Colonic mucosa (tissue), 4 donors: Measurements from ENCODE around the gene PRICKLE2. TPM values are rescaled to one million over a fixed set of nuclear protein-coding genes. Genes with fewer than 3 reads are reported as not detected.

ENCODE experiments used
- DNase-seq: peaks from one replicate; pipeline ENCODE4 v3.0.0-alpha.2; 2020
- H3K27ac ChIP-seq: fragments of 200-600 bp; one replicate; pipeline ENCODE4 v1.8.0; 2021
- H3K27me3 ChIP-seq: fragments of 200-600 bp; one replicate; pipeline ENCODE4 v1.8.0; 2021
- H3K36me3 ChIP-seq: fragments of 200-600 bp; one replicate; pipeline ENCODE4 v1.8.0; 2021
- H3K4me1 ChIP-seq: fragments of 200-600 bp; one replicate; pipeline ENCODE4 v1.8.0; 2021; ENCODE audit warnings: mild to moderate bottlenecking
- H3K4me3 ChIP-seq: fragments of 200-600 bp; one replicate; pipeline ENCODE4 v1.8.0; 2021
- H3K9ac ChIP-seq, 2 donors: one replicate each; pipeline ENCODE4 v1.7.0; 2013; ENCODE audit warnings: control low read depth in 2 of 2, low read depth in 2 of 2, low read length in 2 of 2
- H3K9me3 ChIP-seq: fragments of 200-600 bp; one replicate; pipeline ENCODE4 v1.8.0; 2021
- intact Hi-C: fragments of 100-400 bp; cut with DNase I; formaldehyde crosslinking; loops from one replicate; pipeline ENCODE4 v1.14.1; 2022
- total RNA-seq, 2 donors: library from RNA; stranded (reverse); fragmentation: NEBNext Ultra II Directional in 1 of 2; extraction: Animal tissue kit (Norgen Biotek cat#: 25700) in 1 of 2; gene quantifications; one replicate each; pipeline ENCODE4 v1.2.1, GENCODE V29; 2021
- TF ChIP-seq, protein P1 (sequence below): fragments of 200-600 bp; IDR thresholded peaks from one replicate; pipeline ENCODE4 v1.8.0; 2022; ENCODE audit warnings: antibody characterized with exemption, mild to moderate bottlenecking
- donor health status: healthy.
- donor health status: DM: no; HTN: no; CAD: no.
- donor health status: DM: no; HTN: no; CAD: no.

Gene PRICKLE2, protein sequence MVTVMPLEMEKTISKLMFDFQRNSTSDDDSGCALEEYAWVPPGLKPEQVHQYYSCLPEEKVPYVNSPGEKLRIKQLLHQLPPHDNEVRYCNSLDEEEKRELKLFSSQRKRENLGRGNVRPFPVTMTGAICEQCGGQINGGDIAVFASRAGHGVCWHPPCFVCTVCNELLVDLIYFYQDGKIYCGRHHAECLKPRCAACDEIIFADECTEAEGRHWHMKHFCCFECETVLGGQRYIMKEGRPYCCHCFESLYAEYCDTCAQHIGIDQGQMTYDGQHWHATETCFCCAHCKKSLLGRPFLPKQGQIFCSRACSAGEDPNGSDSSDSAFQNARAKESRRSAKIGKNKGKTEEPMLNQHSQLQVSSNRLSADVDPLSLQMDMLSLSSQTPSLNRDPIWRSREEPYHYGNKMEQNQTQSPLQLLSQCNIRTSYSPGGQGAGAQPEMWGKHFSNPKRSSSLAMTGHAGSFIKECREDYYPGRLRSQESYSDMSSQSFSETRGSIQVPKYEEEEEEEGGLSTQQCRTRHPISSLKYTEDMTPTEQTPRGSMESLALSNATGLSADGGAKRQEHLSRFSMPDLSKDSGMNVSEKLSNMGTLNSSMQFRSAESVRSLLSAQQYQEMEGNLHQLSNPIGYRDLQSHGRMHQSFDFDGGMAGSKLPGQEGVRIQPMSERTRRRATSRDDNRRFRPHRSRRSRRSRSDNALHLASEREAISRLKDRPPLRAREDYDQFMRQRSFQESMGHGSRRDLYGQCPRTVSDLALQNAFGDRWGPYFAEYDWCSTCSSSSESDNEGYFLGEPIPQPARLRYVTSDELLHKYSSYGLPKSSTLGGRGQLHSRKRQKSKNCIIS
- 1 to 10 TPM; 4.4 to 7.6 TPM for total RNA-seq

DNA sequence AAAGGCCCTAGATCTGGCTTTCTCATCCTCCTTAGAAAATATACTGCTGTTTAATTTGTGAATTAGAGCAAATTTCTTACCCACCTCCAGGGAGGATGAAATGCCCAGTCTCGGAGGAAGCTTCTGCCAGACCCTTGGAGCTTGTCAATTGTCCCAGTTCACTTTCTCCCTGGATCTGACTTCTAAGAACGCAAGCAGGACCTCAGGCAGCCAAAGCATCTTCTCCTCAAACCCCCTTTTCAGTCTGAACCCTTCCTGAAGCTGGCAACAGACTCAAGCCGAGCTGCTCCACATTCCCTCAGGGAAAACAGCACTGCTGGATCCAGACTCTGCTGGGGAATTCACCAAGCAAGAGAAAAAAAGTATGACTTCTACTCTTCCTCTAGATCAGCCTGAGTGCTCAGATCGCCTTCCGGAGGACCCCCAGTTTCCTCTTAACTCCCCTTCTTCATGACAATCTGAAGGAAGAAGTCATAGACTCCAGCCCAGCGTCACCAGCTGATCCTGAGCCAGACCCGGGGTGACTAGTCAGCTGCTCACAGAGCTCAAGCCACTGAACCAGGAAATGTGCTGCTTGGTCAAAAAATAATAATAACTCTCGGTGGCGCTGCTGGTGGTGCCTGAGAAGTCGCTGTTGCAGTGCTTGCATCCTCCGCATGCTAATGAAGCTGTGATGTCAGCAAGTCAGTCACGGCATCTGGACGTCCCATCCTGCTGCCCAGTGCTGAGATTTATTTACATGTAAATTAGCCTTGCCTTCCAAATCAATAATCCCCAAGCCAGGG, at the start of gene PRICKLE2:
Gene PRICKLE2, minus strand, starts transcription at position 641 of the 785 bp plus-strand sequence. CDS start 26,539 bp downstream, outside the sequence.
- Histone ChIP-seq H3K4me3 (no peak within 1 kb of the TSS), H3K9ac (peak within 1 kb of the TSS in 1 of 2 donors; percentile 31), H3K27me3 (no peaks in the 10 kb centered on the region), H3K4me1 (no peaks in the 10 kb centered on the region), H3K9me3 (no peaks in the 10 kb centered on the region), H3K36me3 (no peaks in the 10 kb centered on the region), H3K27ac (peak within 1 kb of the TSS; percentile 31)
- intact Hi-C loops = no loop called here
- peak; percentile 61 for DNase-seq
- TF ChIP-seq, protein P1, sequence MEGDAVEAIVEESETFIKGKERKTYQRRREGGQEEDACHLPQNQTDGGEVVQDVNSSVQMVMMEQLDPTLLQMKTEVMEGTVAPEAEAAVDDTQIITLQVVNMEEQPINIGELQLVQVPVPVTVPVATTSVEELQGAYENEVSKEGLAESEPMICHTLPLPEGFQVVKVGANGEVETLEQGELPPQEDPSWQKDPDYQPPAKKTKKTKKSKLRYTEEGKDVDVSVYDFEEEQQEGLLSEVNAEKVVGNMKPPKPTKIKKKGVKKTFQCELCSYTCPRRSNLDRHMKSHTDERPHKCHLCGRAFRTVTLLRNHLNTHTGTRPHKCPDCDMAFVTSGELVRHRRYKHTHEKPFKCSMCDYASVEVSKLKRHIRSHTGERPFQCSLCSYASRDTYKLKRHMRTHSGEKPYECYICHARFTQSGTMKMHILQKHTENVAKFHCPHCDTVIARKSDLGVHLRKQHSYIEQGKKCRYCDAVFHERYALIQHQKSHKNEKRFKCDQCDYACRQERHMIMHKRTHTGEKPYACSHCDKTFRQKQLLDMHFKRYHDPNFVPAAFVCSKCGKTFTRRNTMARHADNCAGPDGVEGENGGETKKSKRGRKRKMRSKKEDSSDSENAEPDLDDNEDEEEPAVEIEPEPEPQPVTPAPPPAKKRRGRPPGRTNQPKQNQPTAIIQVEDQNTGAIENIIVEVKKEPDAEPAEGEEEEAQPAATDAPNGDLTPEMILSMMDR = no peak

DNA sequence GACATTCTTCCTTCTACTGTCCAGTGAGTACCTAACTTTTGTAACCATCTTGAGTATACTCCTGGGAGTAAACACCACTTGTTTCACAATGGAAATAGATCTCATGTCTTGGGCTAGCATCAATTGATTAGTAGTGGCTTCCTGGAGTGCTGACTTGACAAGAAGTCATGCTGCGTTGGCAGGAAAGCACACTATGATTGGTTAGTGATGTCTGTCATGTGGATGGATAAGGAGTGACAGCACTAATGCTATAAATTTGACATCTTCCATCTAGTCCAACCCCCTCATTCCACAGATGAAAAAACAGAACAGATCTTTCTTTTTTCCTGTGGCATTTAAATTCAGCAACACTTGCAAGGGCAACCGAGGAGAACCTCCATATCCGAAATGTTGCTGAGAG, 47.6 kb upstream of the PRICKLE2 start:
- Histone ChIP-seq H3K27ac (no peak overlapping the region), H3K4me3 (no peak overlapping the region), H3K4me1 (no peaks in the 10 kb centered on the region), H3K9me3 (no peaks in the 10 kb centered on the region), H3K9ac (no peak overlapping the region), H3K36me3 (no peaks in the 10 kb centered on the region), H3K27me3 (peaks cover 2% of the 10 kb centered on the region)
- intact Hi-C loops = no loop called here
- DNase-seq = no peak
- TF ChIP-seq, protein P1 = no peak

DNA sequence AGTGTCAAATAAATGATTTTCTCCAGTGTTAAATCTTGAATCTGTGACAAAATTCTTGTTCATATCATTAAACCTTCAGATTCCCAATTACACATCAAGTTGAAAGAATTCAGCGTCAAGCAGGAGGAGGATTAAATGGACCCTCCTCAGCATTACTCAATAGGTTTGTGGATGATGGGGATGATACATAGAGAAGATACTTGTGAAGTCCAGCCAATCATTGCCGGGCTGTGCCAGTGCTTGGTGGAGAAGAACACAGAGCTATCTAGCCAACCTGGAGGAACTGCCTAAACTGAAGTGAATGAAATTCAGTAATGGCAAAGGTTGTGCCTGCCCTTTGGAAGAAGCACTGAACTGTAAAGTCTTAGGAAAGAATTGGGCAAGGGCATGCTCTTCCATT, 47.0 kb upstream of the PRICKLE2 start:
- H3K27ac ChIP-seq = no peak overlapping the region
- H3K4me1 ChIP-seq = no peaks in the 10 kb centered on the region
- H3K36me3 ChIP-seq = no peaks in the 10 kb centered on the region
- peaks cover 5% of the 10 kb centered on the region for H3K27me3 ChIP-seq
- no peak overlapping the region for H3K4me3 ChIP-seq
- no peak overlapping the region for H3K9ac ChIP-seq
- TF ChIP-seq, protein P1 = no peak
- intact Hi-C loops = no loop called here
- DNase-seq = no peak
- H3K9me3 ChIP-seq = no peaks in the 10 kb centered on the region

DNA sequence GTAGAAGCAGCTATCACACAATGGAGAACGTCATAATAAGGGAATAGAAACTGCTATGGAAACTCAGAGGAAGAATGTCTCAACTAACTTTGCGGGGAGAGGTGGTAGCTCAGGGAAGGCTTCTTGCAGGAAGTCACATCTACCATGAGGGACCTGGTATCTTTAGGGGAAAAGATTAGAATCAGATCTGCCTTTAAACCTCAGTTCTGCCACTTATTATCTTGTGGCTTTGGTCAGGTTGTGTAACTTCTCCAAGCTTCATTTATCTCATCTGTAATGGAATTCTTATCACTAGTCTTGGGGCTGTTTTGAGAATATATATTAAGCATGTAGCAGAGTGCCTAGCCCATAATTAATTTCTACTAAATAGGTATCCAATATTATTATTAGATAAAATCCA, 46.4 kb upstream of the PRICKLE2 start:
- peaks cover 5% of the 10 kb centered on the region for H3K27me3 ChIP-seq
- H3K9me3 ChIP-seq = no peaks in the 10 kb centered on the region
- H3K4me1 ChIP-seq = no peaks in the 10 kb centered on the region
- no peak overlapping the region for H3K9ac ChIP-seq
- TF ChIP-seq, protein P1 = no peak
- H3K4me3 ChIP-seq = no peak overlapping the region
- DNase-seq = no peak
- intact Hi-C loops = no loop called here
- H3K27ac ChIP-seq = no peak overlapping the region
- no peaks in the 10 kb centered on the region for H3K36me3 ChIP-seq

DNA sequence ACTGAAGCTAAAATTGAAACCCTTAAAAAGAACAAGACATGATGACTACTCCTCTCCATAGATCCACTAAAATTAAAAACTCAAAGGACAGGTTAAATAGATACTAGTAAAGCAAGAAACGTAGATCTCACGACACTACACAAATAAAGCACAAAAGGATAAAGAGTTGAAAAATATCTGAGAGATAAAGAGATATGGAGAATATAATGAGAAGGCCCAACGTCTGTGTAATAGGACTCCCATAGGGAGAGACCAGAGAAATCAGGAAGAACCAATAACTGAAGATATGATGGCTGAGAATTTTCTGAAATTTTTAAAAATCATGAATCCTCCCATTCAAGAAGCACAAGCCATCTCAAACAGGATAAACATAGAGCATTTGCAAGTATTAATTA, 45.6 kb upstream of the PRICKLE2 start:
- TF ChIP-seq, protein P1 = no peak
- Histone ChIP-seq H3K9ac (no peak overlapping the region), H3K4me3 (no peak overlapping the region), H3K27me3 (peaks cover 5% of the 10 kb centered on the region), H3K4me1 (no peaks in the 10 kb centered on the region), H3K27ac (no peak overlapping the region), H3K36me3 (no peaks in the 10 kb centered on the region), H3K9me3 (no peaks in the 10 kb centered on the region)
- no peak for DNase-seq
- intact Hi-C loops = no loop called here
